Stomach (tissue), 9 donors: ENCODE results near the gene AK5. TPM values are rescaled to one million over a fixed set of nuclear protein-coding genes. Genes with fewer than 3 reads are reported as not detected.

Experiments
- DNase-seq, 2 donors: peaks; one replicate each; pipeline versions ENCODE4 v3.0.0 to v3.0.0-alpha.2; 2013 to 2019
- H3K27ac ChIP-seq, 5 donors: fragments of 200-600 bp in 4 of 5; sonication (generic) in 4 of 5; one replicate each; pipeline ENCODE4 v1.5.1; 2013 to 2019; ENCODE audit warnings: mild to moderate bottlenecking in 1 of 5, moderate library complexity in 1 of 5
- H3K27me3 ChIP-seq, 3 donors: fragments of 200-600 bp; sonication (generic); one replicate each; pipeline ENCODE4 v1.5.1; 2017 to 2019; ENCODE audit warnings: mixed run types in 1 of 3
- H3K36me3 ChIP-seq, 4 donors: fragments of 200-600 bp; sonication (generic); 1 replicate in 3 of 4; 2 replicates in 1 of 4; pipeline ENCODE4 v1.5.1; 2016 to 2019
- H3K4me1 ChIP-seq, 4 donors: fragments of 200-600 bp; sonication (generic); one replicate each; pipeline ENCODE4 v1.5.1; 2016 to 2019
- H3K4me3 ChIP-seq, 4 donors: fragments of 200-600 bp; sonication (generic) in 3 of 4; one replicate each; pipeline ENCODE4 v1.5.1; 2016 to 2019; ENCODE audit warnings: mild to moderate bottlenecking in 1 of 4
- H3K9me3 ChIP-seq, 4 donors: fragments of 200-600 bp; sonication (generic); one replicate each; pipeline ENCODE4 v1.5.1; 2016 to 2019
- CTCF ChIP-seq, 7 experiments: fragments of 450-650 bp in 4 of 7; fragments of 200-600 bp in 3 of 7; sonication (generic) in 3 of 7; IDR thresholded peaks; one replicate each; pipeline ENCODE4 v1.5.1; 2016 to 2019; ENCODE audit warnings: antibody characterized with exemption in 7 of 7, control low read depth in 2 of 7, mild to moderate bottlenecking in 1 of 7
- EP300 ChIP-seq: sonication (generic); formaldehyde crosslinking; IDR thresholded peaks from one replicate; pipeline ENCODE4 v1.6.1; 2017; ENCODE audit warnings: antibody characterized with exemption
- POLR2A ChIP-seq, 4 donors: fragments of 450-650 bp; IDR thresholded peaks; one replicate each; pipeline ENCODE4 v1.6.1; 2016; ENCODE audit warnings: antibody characterized with exemption in 4 of 4, control low read depth in 2 of 4, mild to moderate bottlenecking in 1 of 4, moderate library complexity in 1 of 4
- POLR2AphosphoS5 ChIP-seq, 3 donors: sonication (generic); formaldehyde crosslinking; IDR thresholded peaks; one replicate each; pipeline ENCODE4 v1.6.1; 2016; ENCODE audit warnings: antibody characterized with exemption in 3 of 3
- WGBS, 5 donors: extraction: QIAGEN DNeasy Blood & Tissue Kit in 3 of 5; methylation state at CpG; one replicate each; pipeline versions ENCODE4 v1.1.5 to v1.1.7; 2013 to 2018; 5-methylcytosine and 5-hydroxymethylcytosine counted together
- intact Hi-C: fragments of 100-400 bp; cut with DNase I; formaldehyde crosslinking; loops from one replicate; pipeline ENCODE4 v1.15.1; 2023; ENCODE audit warnings: low total_unique reads
- polyA plus RNA-seq, 3 donors: library from polyadenylated mRNA; stranded (reverse); fragments of 200-250 nt; gene quantifications; one replicate each; pipeline ENCODE4 v1.2.3, GENCODE V29; 2013
- total RNA-seq, 5 donors: library from RNA; depleted of rRNA; stranded (reverse); fragments of >200 nt; gene quantifications; one replicate each; pipeline versions ENCODE4 v1.1.0 to v1.2.3, GENCODE V29; 2014 to 2016
- donor health status: healthy with polysubstance abuse.
- donor health status: Bipolar disorder and iron deficiency.
- donor health status: healthy.

The AK5 gene
- total and polyA plus RNA-seq, 8 donors = 0.23 to 5.0 (median 1.3) TPM; not detected in 3

GRCh38 chr1:77313491-77313890, 31.7 kb downstream of the AK5 start:
- TF ChIP-seq CTCF (IDR thresholded peaks at IDR 0.05) = peak in 3 of 7 experiments; percentile 16 to 27 (median 19)
- TF ChIP-seq POLR2AphosphoS5 (IDR thresholded peaks at IDR 0.05) = no peak
- H3K36me3 ChIP-seq = no peaks in the 10 kb centered on the region
- intact Hi-C loops = no loop called here
- H3K4me1 ChIP-seq = no peaks in the 10 kb centered on the region
- 46 to 65% (median 62%) methylated on average over 8 of the region's 8 CpGs for WGBS, 5 donors
- H3K27ac ChIP-seq = no peak overlapping the region
- peak; percentile 35 to 36 for DNase-seq
- H3K27me3 ChIP-seq = peaks cover 0 to 3% (median 0%) of the 10 kb centered on the region in 3 donors
- no peaks in the 10 kb centered on the region for H3K9me3 ChIP-seq
- H3K4me3 ChIP-seq = no peak overlapping the region

DNA sequence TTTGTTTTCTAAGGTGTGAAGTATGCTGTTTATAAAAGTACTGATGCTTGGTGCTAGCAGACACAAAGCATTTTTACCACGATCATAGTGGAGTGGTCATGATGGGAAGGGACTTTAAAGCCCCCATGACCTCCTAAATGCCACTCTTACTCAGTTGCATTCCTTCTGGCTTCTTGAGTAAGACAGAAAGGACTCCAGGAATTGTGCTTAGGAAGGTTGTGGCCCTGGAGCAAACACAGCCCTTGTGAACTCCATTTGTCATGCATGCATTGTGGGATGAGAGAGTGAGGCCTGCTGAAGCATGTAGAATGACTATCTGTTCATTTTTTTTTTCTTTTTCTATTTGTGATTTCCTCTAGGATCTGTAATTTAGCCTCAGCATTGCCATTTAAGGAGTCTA, 34.2 kb downstream of the AK5 start:
- Histone ChIP-seq H3K9me3 (no peaks in the 10 kb centered on the region), H3K4me3 (no peak overlapping the region), H3K27me3 (peaks cover 0 to 3% (median 0%) of the 10 kb centered on the region in 3 donors), H3K4me1 (no peaks in the 10 kb centered on the region), H3K36me3 (no peaks in the 10 kb centered on the region), H3K27ac (no peak overlapping the region)
- no peak for TF ChIP-seq POLR2A (IDR thresholded peaks at IDR 0.05)
- TF ChIP-seq CTCF (IDR thresholded peaks at IDR 0.05) = no peak
- TF ChIP-seq POLR2AphosphoS5 (IDR thresholded peaks at IDR 0.05) = no peak
- TF ChIP-seq EP300 = no peak
- intact Hi-C loops = no loop called here
- DNase-seq = no peak
- 67 to 88% (median 84%) methylated on average over 1 of the region's 1 CpG for WGBS, 5 donors

DNA sequence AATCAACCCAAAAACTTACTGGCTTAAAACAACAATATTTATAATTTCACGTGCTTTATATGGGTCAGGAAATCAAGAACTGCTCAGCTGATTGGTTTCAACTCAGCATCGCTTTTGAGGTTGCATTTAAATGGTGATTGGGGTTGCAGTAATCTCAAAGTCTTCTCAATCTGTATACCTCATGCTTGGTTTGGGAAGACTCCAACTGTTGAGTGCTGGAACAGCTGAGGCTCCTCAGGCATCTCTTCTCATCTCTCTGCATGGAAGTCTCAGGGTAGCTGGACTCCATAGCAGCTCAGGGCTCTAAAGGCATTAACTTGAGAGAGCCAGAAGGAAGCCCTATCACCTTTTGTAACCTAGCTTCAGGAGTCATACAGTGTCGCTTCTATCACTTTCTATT, 35.1 kb downstream of the AK5 start:
- WGBS, 5 donors = 63 to 97% (median 91%) methylated on average over 3 of the region's 3 CpGs
- intact Hi-C loops = no loop called here

DNA sequence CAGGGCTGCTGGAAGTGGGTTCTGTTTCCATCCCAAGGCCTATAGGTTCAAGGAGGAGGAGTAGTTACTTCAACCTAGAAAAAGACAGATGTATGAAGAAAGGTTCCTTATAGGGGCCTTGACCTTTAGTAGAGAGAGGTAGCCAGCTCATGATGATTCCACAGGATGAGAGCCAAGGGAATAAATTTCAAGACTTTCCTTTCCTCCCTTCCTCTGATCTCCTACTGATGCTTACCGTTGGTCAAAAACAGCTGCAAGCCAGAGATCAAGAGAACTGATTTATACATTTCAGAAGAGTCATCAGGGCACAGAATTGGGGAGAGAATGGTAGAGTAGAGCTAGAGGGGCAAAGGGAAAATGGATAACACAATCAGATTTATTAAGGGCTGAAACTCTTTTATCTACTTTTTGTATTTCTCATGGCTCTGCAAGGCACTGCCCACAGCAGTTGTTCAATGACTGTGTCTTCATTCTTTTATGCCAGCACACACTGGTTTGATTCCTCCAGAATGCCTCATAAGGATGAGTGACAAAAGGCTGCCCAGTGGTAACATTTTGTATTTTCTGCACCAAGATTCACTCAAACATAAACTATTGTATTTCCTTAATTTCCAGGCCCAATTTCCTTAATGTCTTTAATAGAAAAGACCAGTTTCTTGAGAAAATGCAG, 37.4 kb downstream of the AK5 start:
- WGBS, 5 donors = 63 to 89% (median 75%) methylated on average over 1 of the region's 1 CpG
- no peaks in the 10 kb centered on the region for H3K36me3 ChIP-seq
- H3K9me3 ChIP-seq = no peaks in the 10 kb centered on the region
- no peak overlapping the region for H3K4me3 ChIP-seq
- H3K27ac ChIP-seq = no peak overlapping the region
- no peak for TF ChIP-seq EP300
- intact Hi-C loops = no loop called here
- no peak for DNase-seq
- no peaks in the 10 kb centered on the region for H3K4me1 ChIP-seq
- no peaks in the 10 kb centered on the region for H3K27me3 ChIP-seq

More for the DNA sequence above, 35.1 kb downstream of the AK5 start:
- H3K27me3 ChIP-seq = peaks cover 0 to 3% (median 0%) of the 10 kb centered on the region in 3 donors
- H3K36me3 ChIP-seq = no peaks in the 10 kb centered on the region
- no peak overlapping the region for H3K4me3 ChIP-seq
- TF ChIP-seq CTCF (IDR thresholded peaks at IDR 0.05) = no peak
- no peak for TF ChIP-seq POLR2A (IDR thresholded peaks at IDR 0.05)
- no peak for TF ChIP-seq POLR2AphosphoS5 (IDR thresholded peaks at IDR 0.05)
- TF ChIP-seq EP300 = no peak
- no peak for DNase-seq
- no peaks in the 10 kb centered on the region for H3K9me3 ChIP-seq
- no peak overlapping the region for H3K27ac ChIP-seq
- H3K4me1 ChIP-seq = no peaks in the 10 kb centered on the region
